ENCODE data around the gene CENPX. TPM values are rescaled to one million over a fixed set of nuclear protein-coding genes. Genes with fewer than 3 reads are reported as not detected.

The CENPX gene
- total RNA-seq (31.4 TPM), polyA plus RNA-seq (10 to 100 TPM; 43.8 to 66.4 (median 65.0) TPM)

GRCh38 chr17:82022310-82022980 lies at the start of gene CENPX:
TSS of gene CENPX (minus strand) at chr17:82022878. CDS start at chr17:82022861, 17 bp downstream.
- no peaks in the 10 kb centered on the region for H3K36me3 ChIP-seq (ENCODE audit: control insufficient read depth, insufficient read depth, low read length)
- no peaks in the 10 kb centered on the region for H3K27me3 ChIP-seq (ENCODE audit: control insufficient read depth, insufficient read depth, low read length)
- DNase-seq (peak in 1 of 3 donors; percentile 22), ATAC-seq (ENCODE audit: low read depth in 2 of 2) (no peak)
- H3K9me3 ChIP-seq (ENCODE audit: control insufficient read depth in 2 of 2, low read length in 2 of 2): no peaks in the 10 kb centered on the region
- H3K27ac ChIP-seq (ENCODE audit: insufficient read depth, low read length, poor library complexity, severe bottlenecking): peak within 1 kb of the TSS; percentile 52
- H3K36me3 Mint-ChIP-seq: no peaks in the 10 kb centered on the region
- H3K9me3 Mint-ChIP-seq: no peaks in the 10 kb centered on the region
- peaks cover 31% of the 10 kb centered on the region for H3K4me1 ChIP-seq (ENCODE audit: control insufficient read depth, insufficient read depth, low read length, poor library complexity, severe bottlenecking)
- H3K4me3 Mint-ChIP-seq: peak within 1 kb of the TSS; percentile 88 to 94 (median 90)
- no peaks in the 10 kb centered on the region for H3K27me3 Mint-ChIP-seq
- peak within 1 kb of the TSS; percentile 48 for H3K4me3 ChIP-seq (ENCODE audit: low read depth, low read length)
- H3K27ac Mint-ChIP-seq: peak within 1 kb of the TSS in 1 of 3 donors; percentile 77
- peaks cover 0 to 31% (median 8%) of the 10 kb centered on the region in 4 donors for H3K4me1 Mint-ChIP-seq

- ATAC-seq (ENCODE audit: low read depth in 2 of 2): no peak
- peaks cover 19% of the 10 kb centered on the region for H3K27me3 Mint-ChIP-seq
- peak overlapping the region in 2 of 3 donors; percentile 2 to 89 for H3K27ac Mint-ChIP-seq
- peaks cover 7% of the 10 kb centered on the region for H3K4me1 ChIP-seq (ENCODE audit: control insufficient read depth, insufficient read depth, low read length, poor library complexity, severe bottlenecking)
- no peak overlapping the region for H3K4me3 Mint-ChIP-seq
- no peak for DNase-seq
- H3K27me3 ChIP-seq (ENCODE audit: control insufficient read depth, insufficient read depth, low read length): no peaks in the 10 kb centered on the region
- no peaks in the 10 kb centered on the region for H3K9me3 Mint-ChIP-seq
- peaks cover 0 to 10% (median 3%) of the 10 kb centered on the region in 4 donors for H3K4me1 Mint-ChIP-seq
- no peaks in the 10 kb centered on the region for H3K9me3 ChIP-seq (ENCODE audit: control insufficient read depth in 2 of 2, low read length in 2 of 2)
- no peak overlapping the region for H3K27ac ChIP-seq (ENCODE audit: insufficient read depth, low read length, poor library complexity, severe bottlenecking)
- no peak overlapping the region for H3K4me3 ChIP-seq (ENCODE audit: low read depth, low read length)
- no peaks in the 10 kb centered on the region for H3K36me3 Mint-ChIP-seq
- H3K36me3 ChIP-seq (ENCODE audit: control insufficient read depth, insufficient read depth, low read length): no peaks in the 10 kb centered on the region
Measured at GRCh38 chr17:82070611-82071010, 47.9 kb upstream of the CENPX start.

- peaks cover 25% of the 10 kb centered on the region for H3K4me1 ChIP-seq (ENCODE audit: control insufficient read depth, insufficient read depth, low read length, poor library complexity, severe bottlenecking)
- ATAC-seq (ENCODE audit: low read depth in 2 of 2): peak; percentile 82 to 84
- H3K27ac ChIP-seq (ENCODE audit: insufficient read depth, low read length, poor library complexity, severe bottlenecking): peak within 1 kb of the TSS; percentile 70
- peaks cover 6% of the 10 kb centered on the region for H3K36me3 ChIP-seq (ENCODE audit: control insufficient read depth, insufficient read depth, low read length)
- H3K4me3 ChIP-seq (ENCODE audit: low read depth, low read length): peak within 1 kb of the TSS; percentile 44
- H3K4me1 Mint-ChIP-seq: peaks cover 0 to 19% (median 3%) of the 10 kb centered on the region in 4 donors
- H3K36me3 Mint-ChIP-seq: no peaks in the 10 kb centered on the region
- peak within 1 kb of the TSS; percentile 83 to 90 (median 89) for H3K4me3 Mint-ChIP-seq
- H3K27me3 ChIP-seq (ENCODE audit: control insufficient read depth, insufficient read depth, low read length): no peaks in the 10 kb centered on the region
- H3K27me3 Mint-ChIP-seq: no peaks in the 10 kb centered on the region
- H3K9me3 ChIP-seq (ENCODE audit: control insufficient read depth in 2 of 2, low read length in 2 of 2): no peaks in the 10 kb centered on the region
- peak within 1 kb of the TSS; percentile 89 to 93 (median 89) for H3K27ac Mint-ChIP-seq
- H3K9me3 Mint-ChIP-seq: peaks cover 0 to 2% (median 0%) of the 10 kb centered on the region in 7 donors
- peak; percentile 54 to 83 (median 66) for DNase-seq
Measured at GRCh38 chr17:82065638-82066303, 43.1 kb upstream of the CENPX start, which contains the start of gene DUS1L. TSS of gene DUS1L (minus strand) at chr17:82065804. CDS start at chr17:82065059, 745 bp downstream.

GRCh38 chr17:82065193-82065637 lies 42.5 kb upstream of the CENPX start:
- Mint-ChIP-seq H3K27me3 (no peaks in the 10 kb centered on the region), H3K36me3 (no peaks in the 10 kb centered on the region), H3K27ac (peak overlapping the region in 1 of 3 donors; percentile 15), H3K9me3 (peaks cover 0 to 2% (median 0%) of the 10 kb centered on the region in 7 donors), H3K4me1 (peaks cover 0 to 19% (median 3%) of the 10 kb centered on the region in 4 donors), H3K4me3 (peak overlapping the region in 3 of 4 donors; percentile 76 to 83 (median 78))
- Histone ChIP-seq H3K27ac (ENCODE audit: insufficient read depth, low read length, poor library complexity, severe bottlenecking) (peak overlapping the region; percentile 57), H3K36me3 (ENCODE audit: control insufficient read depth, insufficient read depth, low read length) (peaks cover 9% of the 10 kb centered on the region), H3K4me3 (ENCODE audit: low read depth, low read length) (no peak overlapping the region), H3K9me3 (ENCODE audit: control insufficient read depth in 2 of 2, low read length in 2 of 2) (no peaks in the 10 kb centered on the region), H3K27me3 (ENCODE audit: control insufficient read depth, insufficient read depth, low read length) (no peaks in the 10 kb centered on the region), H3K4me1 (ENCODE audit: control insufficient read depth, insufficient read depth, low read length, poor library complexity, severe bottlenecking) (peaks cover 25% of the 10 kb centered on the region)
- DNase-seq (peak in 1 of 3 donors; percentile 44), ATAC-seq (ENCODE audit: low read depth in 2 of 2) (peak; percentile 39 to 48)

- Mint-ChIP-seq H3K4me1 (peaks cover 0 to 19% (median 3%) of the 10 kb centered on the region in 4 donors), H3K9me3 (peaks cover 0 to 2% (median 0%) of the 10 kb centered on the region in 7 donors), H3K27ac (peak overlapping the region in 2 of 3 donors; percentile 52 to 71), H3K27me3 (no peaks in the 10 kb centered on the region), H3K36me3 (no peaks in the 10 kb centered on the region), H3K4me3 (peak overlapping the region; percentile 76 to 83 (median 80))
- Histone ChIP-seq H3K4me3 (ENCODE audit: low read depth, low read length) (no peak overlapping the region), H3K4me1 (ENCODE audit: control insufficient read depth, insufficient read depth, low read length, poor library complexity, severe bottlenecking) (peaks cover 25% of the 10 kb centered on the region), H3K27me3 (ENCODE audit: control insufficient read depth, insufficient read depth, low read length) (no peaks in the 10 kb centered on the region), H3K27ac (ENCODE audit: insufficient read depth, low read length, poor library complexity, severe bottlenecking) (peak overlapping the region; percentile 57), H3K36me3 (ENCODE audit: control insufficient read depth, insufficient read depth, low read length) (peaks cover 9% of the 10 kb centered on the region), H3K9me3 (ENCODE audit: control insufficient read depth in 2 of 2, low read length in 2 of 2) (no peaks in the 10 kb centered on the region)
- no peak for ATAC-seq (ENCODE audit: low read depth in 2 of 2)
- DNase-seq: no peak
Measured at GRCh38 chr17:82064433-82065192, 41.9 kb upstream of the CENPX start.

- Mint-ChIP-seq H3K27ac (peak overlapping the region in 1 of 3 donors; percentile 71), H3K9me3 (peaks cover 0 to 2% (median 0%) of the 10 kb centered on the region in 7 donors), H3K4me3 (peak overlapping the region; percentile 76 to 83 (median 80)), H3K36me3 (no peaks in the 10 kb centered on the region), H3K27me3 (no peaks in the 10 kb centered on the region), H3K4me1 (peaks cover 0 to 19% (median 3%) of the 10 kb centered on the region in 4 donors)
- H3K4me1 ChIP-seq (ENCODE audit: control insufficient read depth, insufficient read depth, low read length, poor library complexity, severe bottlenecking): peaks cover 25% of the 10 kb centered on the region
- no peak for ATAC-seq (ENCODE audit: low read depth in 2 of 2)
- H3K4me3 ChIP-seq (ENCODE audit: low read depth, low read length): no peak overlapping the region
- peaks cover 9% of the 10 kb centered on the region for H3K36me3 ChIP-seq (ENCODE audit: control insufficient read depth, insufficient read depth, low read length)
- H3K9me3 ChIP-seq (ENCODE audit: control insufficient read depth in 2 of 2, low read length in 2 of 2): no peaks in the 10 kb centered on the region
- DNase-seq: no peak
- H3K27me3 ChIP-seq (ENCODE audit: control insufficient read depth, insufficient read depth, low read length): no peaks in the 10 kb centered on the region
- no peak overlapping the region for H3K27ac ChIP-seq (ENCODE audit: insufficient read depth, low read length, poor library complexity, severe bottlenecking)
Measured at GRCh38 chr17:82063424-82064415, 41.0 kb upstream of the CENPX start.

All from CD4-positive, CD25-positive, alpha-beta regulatory T cell (primary cell).